ENCODE data around the gene ARHGDIG.
A peak's percentile ranks its signal among the peaks of the same experiment; 100 is the strongest.
"Not testable (repeated sequence)": the region's sequence is repeated elsewhere in the genome, so short reads cannot be mapped to it uniquely, and the experiment has no call there.

Gene ARHGDIG

DNA sequence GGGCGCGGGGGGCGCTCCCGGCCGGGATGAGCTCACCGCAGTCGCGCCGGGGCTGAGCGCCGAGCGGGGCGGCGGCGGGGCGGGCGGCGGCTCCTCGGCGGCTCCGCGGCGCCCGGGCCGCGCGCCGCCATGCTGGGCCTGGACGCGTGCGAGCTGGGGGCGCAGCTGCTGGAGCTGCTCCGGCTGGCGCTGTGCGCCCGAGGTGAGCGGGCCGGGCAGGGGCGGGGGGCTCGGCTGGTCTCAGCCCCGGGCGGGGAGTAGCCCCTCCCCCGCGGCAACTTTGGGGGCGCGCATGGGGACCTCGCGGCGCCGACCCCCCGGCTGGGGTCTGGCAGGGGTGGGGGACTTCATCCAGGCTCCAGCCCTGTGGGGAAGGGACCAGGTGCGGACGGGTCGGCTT lies at the start of gene ARHGDIG:
TSS of gene ARHGDIG (plus strand) at position 40 of the 400 bp plus-strand sequence. CDS start at position 130, 90 bp downstream.
- DNase-seq: no peak

DNA sequence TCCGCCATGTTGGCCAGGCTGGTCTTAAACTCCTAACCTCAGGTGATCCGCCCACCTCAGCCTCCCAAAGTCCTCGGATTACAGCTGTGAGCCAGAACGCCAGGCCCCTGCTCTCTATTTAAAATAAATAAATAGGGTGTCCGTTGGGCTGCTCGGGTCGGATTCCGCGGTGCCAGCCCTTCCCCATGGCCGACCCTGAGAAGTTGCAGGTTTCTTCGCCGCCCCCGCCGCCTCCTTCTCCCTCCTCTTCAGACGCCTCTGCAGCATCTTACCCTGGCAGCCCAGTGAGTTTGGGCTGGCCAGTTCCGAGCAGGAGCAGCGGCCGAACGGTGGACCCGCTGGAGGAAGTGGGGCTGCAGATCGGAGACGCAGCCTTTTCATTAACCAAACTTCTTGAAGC lies 49.4 kb upstream of the ARHGDIG start:
- DNase-seq: no peak

DNA sequence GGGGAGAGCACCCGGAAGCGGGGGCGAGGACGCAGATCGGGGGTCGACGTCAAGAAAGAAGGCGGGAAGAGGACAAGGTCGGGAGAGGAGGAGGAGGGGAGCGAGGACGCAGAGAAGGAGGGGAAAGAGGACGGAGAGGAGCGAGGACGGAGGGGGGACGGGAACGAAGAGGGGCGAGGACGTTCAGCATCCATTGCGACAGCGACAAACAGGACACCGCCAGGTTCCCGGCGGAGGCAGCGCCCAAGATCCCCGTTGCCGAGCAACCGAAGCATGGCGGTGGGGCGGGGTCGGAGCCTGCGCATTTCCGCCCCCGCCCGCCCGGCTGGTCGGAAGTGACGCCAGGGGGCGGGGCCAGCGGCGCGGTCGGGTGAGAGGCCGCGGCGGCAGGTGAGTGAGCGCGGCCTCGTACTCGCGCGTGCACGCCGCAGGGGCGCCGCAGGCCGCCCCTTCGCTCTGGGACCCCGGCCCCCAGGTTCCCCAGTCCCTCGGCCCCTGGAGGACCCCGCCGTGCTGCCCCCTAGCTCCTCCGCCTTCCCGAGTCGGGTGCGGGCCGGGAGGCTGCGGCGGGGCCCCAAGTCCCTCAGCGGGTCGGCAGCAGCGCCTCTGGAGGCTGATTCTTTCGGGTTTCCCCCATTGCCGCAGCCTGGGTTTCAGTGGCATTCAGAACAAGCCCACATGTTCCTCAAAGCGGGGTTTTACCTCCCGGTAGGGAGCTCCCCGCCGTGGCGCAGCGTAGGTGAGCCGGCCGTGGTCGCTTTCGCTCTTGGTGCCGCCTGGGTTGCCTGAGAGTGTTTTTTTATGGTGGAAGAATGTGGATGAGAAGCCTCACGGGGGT lies 45.7 kb upstream of the ARHGDIG start, which contains the start of gene FAM234A:
TSS of gene FAM234A (plus strand) at position 354 of the 838 bp plus-strand sequence. CDS start 19,593 bp downstream, outside the sequence.
- DNase-seq: peak; percentile 89

DNA sequence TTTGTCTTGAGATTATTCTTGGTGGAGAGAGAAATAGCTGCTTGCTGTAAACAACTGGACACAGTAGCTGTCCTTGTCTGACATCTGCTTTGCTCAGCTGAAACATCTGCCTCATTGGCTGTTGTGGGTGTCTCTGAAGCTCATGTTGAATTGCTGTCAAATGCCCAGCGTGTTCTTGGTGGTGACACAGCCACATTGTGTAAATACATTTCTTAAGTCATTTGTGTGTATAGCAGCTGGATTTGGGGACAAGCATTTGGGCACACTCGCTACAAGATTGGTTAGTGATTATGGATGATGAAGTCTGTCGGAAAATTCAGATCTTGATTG lies 40.5 kb upstream of the ARHGDIG start:
- peak; percentile 47 for DNase-seq

DNA sequence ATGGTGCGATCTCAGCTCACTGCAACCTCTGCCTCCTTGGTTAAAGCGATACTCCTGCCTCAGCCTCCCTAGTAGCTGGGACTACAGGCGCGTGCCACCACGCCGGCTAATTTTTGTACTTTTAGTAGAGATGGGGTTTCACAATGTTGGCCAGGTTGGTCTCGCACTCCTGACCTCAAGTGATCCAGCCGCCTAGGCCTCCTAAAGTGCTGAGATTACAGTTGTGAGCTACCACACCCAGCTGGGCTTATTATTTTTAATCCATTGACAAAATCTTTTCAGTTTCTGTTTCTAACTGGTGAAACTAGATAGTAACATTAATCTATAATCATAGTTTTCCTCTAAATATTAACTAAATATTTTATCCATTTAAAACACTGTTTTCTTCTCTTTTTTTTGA lies 39.8 kb upstream of the ARHGDIG start:
- no peak for DNase-seq

DNA sequence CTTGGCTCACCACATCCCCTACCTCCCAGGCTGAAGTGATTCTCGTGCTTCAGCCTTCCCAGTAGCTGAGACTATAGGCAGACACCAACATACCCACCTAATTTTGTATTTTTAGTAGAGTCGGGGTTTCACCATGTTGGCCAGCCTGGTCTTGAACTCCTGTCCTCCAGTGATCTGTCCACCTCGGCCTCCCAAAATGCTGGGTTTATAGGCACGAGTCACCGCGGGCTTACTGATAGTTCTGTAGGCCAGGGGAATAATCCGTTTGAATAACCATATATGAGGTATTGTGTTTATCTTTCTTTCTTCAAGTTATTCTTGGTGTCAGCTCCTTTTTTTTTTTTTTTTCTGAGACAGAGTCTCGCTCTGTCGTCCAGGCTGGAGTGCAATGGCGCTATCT lies 38.1 kb upstream of the ARHGDIG start:
- no peak for DNase-seq

DNA sequence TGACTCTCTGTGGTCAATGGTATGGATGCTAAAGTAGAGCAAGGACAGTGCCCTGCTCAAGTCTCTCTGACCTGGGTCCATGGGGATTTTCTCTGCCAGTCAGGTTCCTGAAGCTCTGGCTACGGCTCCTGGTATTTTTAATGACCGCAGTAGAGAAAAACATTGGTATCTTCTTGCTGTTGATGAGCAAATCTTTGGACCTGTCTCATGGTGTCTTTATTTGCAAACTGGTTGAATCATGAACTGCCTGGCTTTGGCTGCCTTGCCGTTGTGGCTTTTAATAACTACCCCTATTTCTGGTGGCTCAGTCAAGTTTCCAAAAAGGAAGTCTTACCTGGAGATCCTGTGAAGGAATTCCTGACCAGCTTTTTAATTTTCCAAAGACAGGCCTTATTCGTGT lies 37.0 kb upstream of the ARHGDIG start:
- DNase-seq: no peak

DNA sequence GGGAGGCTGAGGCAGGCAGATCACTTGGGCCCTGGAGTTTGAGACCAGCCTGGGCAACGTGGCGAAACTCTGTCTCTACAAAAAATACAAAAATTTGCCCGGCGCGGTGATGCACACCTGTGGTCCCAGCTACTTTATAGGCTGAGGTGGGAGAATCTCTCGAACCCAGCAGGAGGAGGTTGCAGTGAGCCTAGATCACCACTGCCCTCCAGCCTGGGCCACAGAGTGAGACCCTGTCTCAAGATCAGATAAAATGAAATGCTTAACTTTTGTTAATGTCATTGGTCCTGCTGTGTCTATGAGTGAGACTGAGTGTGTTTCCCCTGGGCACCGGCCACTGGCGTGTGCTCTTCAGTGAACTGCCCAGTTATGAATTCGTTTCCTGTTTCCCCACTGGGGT lies 35.3 kb upstream of the ARHGDIG start:
- DNase-seq: no peak

DNA sequence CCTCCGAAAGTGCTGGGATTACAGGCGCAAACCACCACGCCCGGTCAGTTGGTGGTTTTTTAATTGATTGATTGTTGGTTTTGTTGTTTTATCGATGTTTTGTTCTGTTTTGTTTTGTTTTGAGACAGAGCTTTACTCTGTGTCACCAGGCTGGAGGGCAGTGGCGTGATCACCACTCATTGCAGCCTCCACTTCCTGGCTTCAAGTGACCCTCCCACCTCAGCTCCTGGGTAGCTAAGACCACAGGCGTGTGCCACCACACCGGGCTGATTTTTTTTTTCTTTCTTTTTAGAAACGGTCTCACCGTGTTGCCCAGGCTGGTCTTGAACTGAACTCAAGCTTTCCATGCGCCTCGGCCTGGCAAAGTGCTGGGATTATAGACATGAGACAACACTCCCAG lies 33.4 kb upstream of the ARHGDIG start:
- no peak for DNase-seq

DNA sequence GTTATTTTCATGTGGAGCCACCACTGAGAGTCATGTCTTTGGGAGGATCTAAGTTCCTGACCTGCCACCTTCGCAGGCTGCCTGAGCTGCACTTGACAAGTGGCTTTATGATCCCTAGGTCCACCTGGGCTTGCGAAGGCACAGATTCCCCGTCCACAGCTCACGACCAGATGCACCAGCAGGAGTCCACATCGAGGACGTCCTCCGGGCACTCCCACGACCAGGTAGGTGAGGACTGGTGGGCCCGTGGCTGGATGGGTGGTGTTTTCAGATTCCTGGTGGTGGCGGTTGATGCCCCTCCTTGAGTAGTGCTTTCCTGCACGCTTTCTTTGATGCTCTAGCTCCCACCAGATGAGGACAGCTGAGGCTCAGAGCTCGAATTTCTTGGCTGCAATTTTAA lies 31.0 kb upstream of the ARHGDIG start:
- no peak for DNase-seq

DNA sequence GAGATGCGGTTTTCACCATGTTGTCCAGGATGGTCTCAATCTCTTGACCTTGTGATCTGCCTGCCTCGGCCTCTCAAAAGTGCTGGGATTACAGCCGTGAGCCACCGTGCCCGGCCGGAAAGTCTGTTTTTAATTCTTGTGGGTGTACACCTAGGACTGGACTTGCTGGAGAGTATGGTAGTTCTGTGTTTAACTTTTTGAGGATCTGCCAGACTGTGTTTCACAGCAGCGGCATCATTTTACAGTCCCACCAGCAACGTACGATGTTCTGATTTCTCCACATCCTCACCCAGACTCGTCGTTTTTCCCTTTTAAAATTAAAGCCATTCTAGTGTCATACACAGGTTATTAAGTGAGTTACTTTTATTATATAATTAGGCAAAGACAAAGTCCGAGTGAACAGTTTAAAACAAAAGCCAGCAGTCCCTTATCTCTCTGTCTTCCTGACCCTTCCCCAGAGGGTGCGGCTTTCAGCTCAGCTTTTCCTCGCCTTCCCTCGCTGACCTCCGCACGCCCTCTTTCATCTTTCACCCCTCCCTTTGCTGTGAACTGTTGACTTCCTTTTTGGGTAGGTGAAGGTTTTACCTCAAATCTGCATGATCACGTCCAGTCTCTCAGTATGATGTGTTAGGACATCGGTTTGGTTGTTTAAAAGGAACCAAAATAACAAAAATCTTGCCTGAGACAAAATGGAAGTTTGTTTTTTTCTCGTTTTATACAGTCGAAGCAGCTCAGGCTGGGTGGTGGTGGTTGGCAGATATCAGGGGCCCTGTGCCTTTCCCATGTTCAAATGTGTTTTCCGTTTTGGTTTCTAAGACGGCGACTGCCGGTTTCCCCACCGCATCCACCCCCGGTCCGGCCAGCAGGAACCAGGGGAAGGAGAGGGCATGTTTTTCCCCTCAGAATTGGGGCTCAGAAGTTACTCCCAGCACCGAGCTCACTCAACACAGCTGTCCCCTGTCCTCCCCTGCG lies 27.7 kb upstream of the ARHGDIG start:
- no peak for DNase-seq

DNA sequence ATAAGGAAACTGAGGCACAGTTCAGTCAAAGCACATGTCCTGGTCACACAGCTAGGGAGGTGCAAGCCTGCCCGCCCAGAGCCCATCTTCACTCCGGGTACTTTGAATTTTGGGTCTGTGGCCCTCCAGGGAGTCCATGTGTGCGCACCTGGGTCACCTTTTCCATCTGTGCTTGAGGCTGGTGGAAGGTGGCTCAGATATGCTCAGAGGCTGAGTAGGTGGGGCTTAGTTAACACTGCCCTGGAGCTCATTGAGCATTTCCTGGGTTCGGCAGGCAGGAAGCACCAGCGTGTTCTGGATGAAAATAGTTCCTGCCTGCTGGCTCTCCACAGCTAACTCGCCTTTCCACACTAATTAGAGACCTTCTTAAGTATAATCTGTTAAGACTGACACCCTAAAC lies 26.6 kb upstream of the ARHGDIG start:
- no peak for DNase-seq

DNA sequence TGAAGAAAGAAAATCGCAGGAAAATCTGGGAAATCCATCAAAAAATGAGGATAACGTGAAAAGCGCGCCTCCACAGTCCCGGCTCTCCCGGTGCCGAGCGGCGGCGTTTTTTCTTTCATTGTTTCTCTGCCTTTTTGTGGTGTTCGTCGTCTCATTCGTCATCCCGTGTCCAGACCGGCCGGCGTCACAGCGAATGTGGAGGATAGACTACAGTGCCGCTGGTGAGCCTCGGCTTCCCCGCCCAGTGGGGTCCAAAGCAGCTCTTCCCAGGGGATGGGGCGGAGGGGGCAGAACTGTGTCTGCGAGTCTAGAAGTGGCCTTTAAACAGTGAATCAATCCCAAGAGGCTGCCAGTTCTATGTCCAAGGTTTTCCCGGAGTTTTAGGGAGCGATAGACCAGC lies 25.9 kb upstream of the ARHGDIG start:
- no peak for DNase-seq

DNA sequence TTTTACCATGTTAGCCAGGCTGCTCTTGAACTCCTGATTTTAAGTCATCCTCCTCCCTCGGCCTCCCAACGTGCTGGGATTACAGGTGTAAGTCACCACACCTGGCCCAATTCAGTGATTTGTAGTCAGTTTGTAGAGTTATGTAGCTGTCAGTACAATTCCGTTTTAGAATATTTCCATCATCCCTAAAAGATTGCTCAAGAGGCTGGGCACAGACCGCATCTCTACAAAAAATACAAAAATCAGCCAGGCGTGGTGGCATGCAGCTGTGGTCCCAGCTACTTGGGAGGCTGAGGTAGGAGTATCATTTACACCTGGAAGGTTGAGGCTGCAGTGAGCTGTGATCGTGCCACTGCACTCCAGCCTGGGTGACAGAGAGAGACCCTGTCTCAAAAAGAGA lies 25.2 kb upstream of the ARHGDIG start:
- no peak for DNase-seq

DNA sequence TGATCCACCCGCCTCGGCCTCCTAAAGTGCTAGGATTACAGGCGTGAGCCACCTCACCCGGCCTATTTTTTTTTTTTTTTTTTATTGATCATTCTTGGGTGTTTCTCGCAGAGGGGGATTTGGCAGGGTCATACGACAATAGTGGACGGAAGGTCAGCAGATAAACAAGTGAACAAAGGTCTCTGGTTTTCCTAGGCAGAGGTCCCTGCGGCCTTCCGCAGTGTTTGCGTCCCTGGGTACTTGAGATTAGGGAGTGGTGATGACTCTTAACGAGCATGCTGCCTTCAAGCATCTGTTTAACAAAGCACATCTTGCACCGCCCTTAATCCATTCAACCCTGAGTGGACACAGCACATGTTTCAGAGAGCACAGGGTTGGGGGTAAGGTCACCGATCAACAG lies 22.3 kb upstream of the ARHGDIG start:
- DNase-seq: not testable (repeated sequence)

DNA sequence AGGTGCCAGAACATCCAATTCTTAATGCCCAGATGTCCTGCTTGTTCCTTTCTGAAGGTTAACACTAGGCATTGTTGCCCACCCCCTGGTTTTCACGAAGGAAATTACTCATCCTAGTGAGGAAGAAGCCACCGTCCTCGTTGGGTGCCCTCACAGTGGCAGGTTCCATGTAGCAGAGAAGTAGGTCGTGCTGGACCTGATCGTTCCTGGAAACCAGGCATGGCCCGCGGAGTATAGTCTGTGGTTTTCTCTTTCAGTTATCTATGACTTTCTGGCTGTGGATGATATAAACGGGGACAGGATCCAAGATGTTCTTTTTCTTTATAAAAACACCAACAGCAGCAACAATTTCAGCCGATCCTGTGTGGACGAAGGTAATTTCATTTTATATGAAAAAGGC lies 21.2 kb upstream of the ARHGDIG start:
- DNase-seq: no peak

DNA sequence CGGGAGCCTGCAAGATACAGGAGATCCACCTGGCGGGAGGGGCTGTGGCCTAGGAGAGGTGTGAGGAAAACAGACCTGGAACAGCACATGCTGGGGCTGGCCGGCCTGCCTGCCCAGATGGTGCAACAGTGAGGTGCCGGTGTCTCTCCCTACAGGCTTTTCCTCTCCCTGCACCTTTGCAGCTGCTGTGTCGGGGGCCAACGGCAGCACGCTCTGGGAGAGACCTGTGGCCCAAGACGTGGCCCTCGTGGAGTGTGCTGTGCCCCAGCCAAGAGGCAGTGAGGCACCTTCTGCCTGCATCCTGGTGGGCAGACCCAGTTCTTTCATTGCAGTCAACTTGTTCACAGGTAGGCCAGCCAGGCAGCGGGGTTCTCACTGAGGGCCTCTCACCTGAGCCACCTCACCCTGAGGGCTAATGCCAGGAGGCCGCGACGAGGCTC lies 20.6 kb upstream of the ARHGDIG start:
- DNase-seq: no peak

DNA sequence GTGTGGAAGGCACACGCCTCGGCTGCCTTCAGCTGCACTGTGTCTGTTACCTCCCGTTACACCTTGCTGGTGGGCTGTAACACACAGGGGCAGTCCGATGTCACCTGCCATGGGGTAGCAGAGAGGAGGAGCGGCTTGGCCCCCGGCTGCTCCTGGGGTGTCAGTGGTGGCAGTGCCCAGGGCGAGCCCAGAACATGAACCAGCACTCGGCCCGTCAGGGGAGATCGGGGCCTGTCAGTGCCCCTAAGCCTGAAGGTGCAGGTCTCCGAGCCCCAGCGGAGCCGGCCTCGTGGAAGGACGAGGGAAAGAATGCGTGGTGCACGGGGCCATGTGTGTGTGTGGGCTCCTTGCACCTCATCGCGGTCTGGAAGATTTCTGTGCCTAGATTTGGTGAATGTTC lies 20.1 kb upstream of the ARHGDIG start:
- DNase-seq: no peak

DNA sequence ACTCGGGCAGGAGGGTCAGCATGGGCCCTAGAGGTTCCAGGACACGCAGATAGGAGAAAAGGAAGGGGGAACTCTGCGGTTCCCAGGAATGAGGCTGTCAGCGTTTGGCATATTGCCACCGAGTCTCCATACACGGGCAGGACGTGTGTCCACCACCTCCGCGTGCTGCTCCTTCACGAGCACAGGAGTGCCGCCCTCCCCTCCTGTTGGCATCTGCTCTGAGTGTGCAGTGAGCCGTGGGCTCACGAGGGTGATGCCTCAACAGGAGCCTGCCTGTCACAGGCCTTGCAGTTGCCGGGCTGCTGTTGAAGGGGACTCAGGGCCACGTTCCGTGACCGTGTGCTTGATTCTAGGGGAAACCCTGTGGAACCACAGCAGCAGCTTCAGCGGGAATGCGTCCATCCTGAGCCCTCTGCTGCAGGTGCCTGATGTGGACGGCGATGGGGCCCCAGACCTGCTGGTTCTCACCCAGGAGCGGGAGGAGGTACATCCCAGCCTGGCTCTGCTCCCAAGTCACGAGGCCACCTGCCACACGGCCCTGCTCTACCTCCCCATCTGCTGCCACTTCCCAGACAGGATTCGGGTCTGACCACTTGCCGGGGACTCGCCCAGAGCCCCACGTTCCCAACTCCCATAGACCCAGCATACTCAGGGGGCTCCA lies 19.2 kb upstream of the ARHGDIG start:
- DNase-seq: no peak

DNA sequence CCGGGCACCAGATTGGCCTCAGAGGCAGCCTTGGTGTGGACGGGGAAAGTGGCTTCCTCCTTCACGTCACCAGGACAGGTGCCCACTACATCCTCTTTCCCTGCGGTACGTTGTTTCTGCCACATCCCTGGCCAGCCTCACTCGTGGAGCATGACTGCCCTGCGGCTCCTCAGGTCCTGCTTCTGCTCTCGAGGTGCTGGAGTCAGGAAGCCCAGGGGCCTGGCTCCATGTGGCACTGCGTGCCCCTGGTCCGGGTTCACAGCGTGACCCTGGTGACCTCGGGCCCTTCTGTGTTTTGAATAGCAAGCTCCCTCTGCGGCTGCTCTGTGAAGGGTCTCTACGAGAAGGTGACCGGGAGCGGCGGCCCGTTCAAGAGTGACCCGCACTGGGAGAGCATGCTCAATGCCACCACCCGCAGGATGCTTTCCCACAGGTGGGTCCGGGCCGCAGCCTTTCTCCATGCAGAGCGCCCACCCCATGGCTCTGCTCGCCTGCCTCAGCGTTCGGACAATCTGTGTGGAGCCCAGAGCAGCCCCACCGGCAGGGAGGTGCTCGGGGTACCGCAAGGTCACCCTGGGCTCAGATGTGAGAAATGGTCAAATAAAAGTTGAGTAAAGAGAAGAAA lies 18.2 kb upstream of the ARHGDIG start:
- DNase-seq: no peak

DNA sequence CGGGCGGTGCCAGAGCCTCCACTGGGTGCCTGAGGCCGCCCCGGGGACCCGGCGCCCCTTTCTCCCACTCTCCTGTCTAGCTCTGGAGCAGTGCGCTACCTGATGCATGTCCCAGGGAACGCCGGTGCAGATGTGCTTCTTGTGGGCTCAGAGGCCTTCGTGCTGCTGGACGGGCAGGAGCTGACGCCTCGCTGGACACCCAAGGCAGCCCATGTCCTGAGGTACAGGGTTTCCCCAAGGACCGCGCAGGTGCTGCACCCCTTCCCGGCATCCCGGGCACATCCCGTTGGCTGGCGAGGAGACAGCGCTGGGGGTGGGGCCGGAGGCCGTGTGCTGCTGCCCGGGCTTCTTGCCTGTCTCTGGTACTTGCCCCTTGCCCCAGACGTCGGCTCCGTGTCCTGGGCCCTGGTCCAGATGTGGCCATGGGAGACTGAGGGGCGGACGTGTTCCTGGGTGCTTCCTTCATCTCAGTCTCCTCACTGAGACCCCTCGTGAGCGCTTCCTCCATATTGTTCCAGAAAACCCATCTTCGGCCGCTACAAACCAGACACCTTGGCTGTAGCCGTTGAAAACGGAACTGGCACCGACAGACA lies 17.1 kb upstream of the ARHGDIG start:
- no peak for DNase-seq

DNA sequence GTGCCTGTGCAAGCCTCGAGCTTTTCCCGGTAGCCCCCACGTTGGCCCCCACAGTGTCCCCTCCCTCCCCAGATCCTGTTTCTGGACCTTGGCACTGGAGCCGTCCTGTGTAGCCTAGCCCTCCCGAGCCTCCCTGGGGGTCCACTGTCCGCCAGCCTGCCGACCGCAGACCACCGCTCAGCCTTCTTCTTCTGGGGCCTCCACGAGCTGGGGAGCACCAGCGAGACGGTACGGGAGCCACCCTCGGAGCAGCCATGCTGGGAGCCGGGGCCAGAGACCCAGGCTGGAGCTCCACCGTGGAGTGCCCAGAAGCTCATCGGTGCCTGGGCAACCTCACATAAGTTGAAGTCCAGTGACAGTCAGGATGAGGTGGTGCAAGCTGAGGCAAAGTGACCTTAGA lies 16.4 kb upstream of the ARHGDIG start:
- DNase-seq: no peak
